ENCODE data around the gene ARRDC4. TPM values are rescaled to one million over a fixed set of nuclear protein-coding genes. Genes with fewer than 3 reads are reported as not detected.

Gene ARRDC4
- total RNA-seq, 1 donor from 2014 or later = 14.2 TPM

- H3K36me3 Mint-ChIP-seq (ENCODE audit: low read depth) = no peaks in the 10 kb centered on the region
- H3K9me3 Mint-ChIP-seq = peaks cover 3% of the 10 kb centered on the region
- H3K27me3 Mint-ChIP-seq (ENCODE audit: low read depth) = no peaks in the 10 kb centered on the region
- no peak for TF ChIP-seq CTCF (conservative IDR thresholded peaks at IDR 0.05)
- DNase-seq (ENCODE audit: low read depth, low spot score) = no peak
- H3K4me1 Mint-ChIP-seq = peaks cover 5% of the 10 kb centered on the region
- H3K27ac Mint-ChIP-seq (ENCODE audit: unreplicated experiment) = no peak overlapping the region
- no peak overlapping the region for H3K4me3 Mint-ChIP-seq
Measured at GRCh38 chr15:97998307-97999071, 38.0 kb downstream of the ARRDC4 start.

GRCh38 chr15:98000249-98001203 is 40.0 kb downstream of the ARRDC4 start:
- no peak for TF ChIP-seq CTCF (conservative IDR thresholded peaks at IDR 0.05)
- Mint-ChIP-seq H3K4me1 (peaks cover 5% of the 10 kb centered on the region), H3K27ac (ENCODE audit: unreplicated experiment) (no peak overlapping the region), H3K9me3 (peaks cover 3% of the 10 kb centered on the region), H3K27me3 (ENCODE audit: low read depth) (no peaks in the 10 kb centered on the region), H3K4me3 (no peak overlapping the region), H3K36me3 (ENCODE audit: low read depth) (no peaks in the 10 kb centered on the region)
- DNase-seq (ENCODE audit: low read depth, low spot score) = no peak

- Mint-ChIP-seq H3K4me3 (no peak overlapping the region), H3K27ac (ENCODE audit: unreplicated experiment) (no peak overlapping the region), H3K4me1 (no peaks in the 10 kb centered on the region), H3K36me3 (ENCODE audit: low read depth) (no peaks in the 10 kb centered on the region), H3K27me3 (ENCODE audit: low read depth) (no peaks in the 10 kb centered on the region), H3K9me3 (no peaks in the 10 kb centered on the region)
- DNase-seq (ENCODE audit: low read depth, low spot score) = no peak
- no peak for TF ChIP-seq CTCF (conservative IDR thresholded peaks at IDR 0.05)
Measured at GRCh38 chr15:98001663-98002194, 41.2 kb downstream of the ARRDC4 start.

GRCh38 chr15:98002419-98002818 is 41.9 kb downstream of the ARRDC4 start:
- no peaks in the 10 kb centered on the region for H3K36me3 Mint-ChIP-seq (ENCODE audit: low read depth)

More at GRCh38 chr15:98002419-98002818, 41.9 kb downstream of the ARRDC4 start:
- Mint-ChIP-seq H3K4me3 (no peak overlapping the region), H3K9me3 (no peaks in the 10 kb centered on the region), H3K27me3 (ENCODE audit: low read depth) (no peaks in the 10 kb centered on the region), H3K27ac (ENCODE audit: unreplicated experiment) (no peak overlapping the region), H3K4me1 (no peaks in the 10 kb centered on the region)
- no peak for DNase-seq (ENCODE audit: low read depth, low spot score)
- no peak for TF ChIP-seq CTCF (conservative IDR thresholded peaks at IDR 0.05)

All from neural crest cell (in vitro differentiated cells).